Mesenchymal stem cell (in vitro differentiated cells and primary cell): Measurements from ENCODE around the gene REV3L.

Experiments used
- DNase-seq: peaks from one replicate; pipeline ENCODE4 v3.0.0-alpha.2; 2013
- H2AFZ ChIP-seq: one replicate; pipeline ENCODE4 v1.6.1; 2013; ENCODE audit warnings: low read depth, mild to moderate bottlenecking, control low read depth, inconsistent platforms, low read length, moderate library complexity
- H2AK5ac ChIP-seq: 2 replicates; pipeline ENCODE4 v1.6.1; 2013; ENCODE audit warnings: low read length, moderate library complexity, mild to moderate bottlenecking, inconsistent platforms; ENCODE audit not compliant: severe bottlenecking
- H2BK120ac ChIP-seq: one replicate; pipeline ENCODE4 v1.6.1; 2013; ENCODE audit warnings: low read depth, mild to moderate bottlenecking, inconsistent platforms, low read length, moderate library complexity
- H2BK12ac ChIP-seq, 2 experiments: one replicate each; pipeline ENCODE4 v1.6.1; 2013; ENCODE audit warnings: inconsistent platforms in 2 of 2, low read length in 2 of 2, mild to moderate bottlenecking in 2 of 2, moderate library complexity in 2 of 2, control low read depth in 1 of 2
- H2BK15ac ChIP-seq: one replicate; pipeline ENCODE4 v1.6.1; 2013; ENCODE audit warnings: mild to moderate bottlenecking, low read depth, inconsistent platforms; ENCODE audit not compliant: poor library complexity, severe bottlenecking
- H2BK5ac ChIP-seq: 2 replicates; pipeline ENCODE4 v1.6.1; 2013; ENCODE audit warnings: low read depth, mild to moderate bottlenecking, low read length, control low read depth, inconsistent platforms; ENCODE audit not compliant: poor library complexity, severe bottlenecking
- H3K14ac ChIP-seq, 2 experiments: one replicate each; pipeline ENCODE4 v1.6.1; 2013; ENCODE audit warnings: inconsistent platforms in 2 of 2, low read length in 2 of 2, control low read depth in 1 of 2, mild to moderate bottlenecking in 1 of 2, moderate library complexity in 1 of 2
- H3K18ac ChIP-seq, 2 experiments: one replicate each; pipeline ENCODE4 v1.6.1; 2013; ENCODE audit warnings: inconsistent platforms in 2 of 2, low read length in 2 of 2, control low read depth in 1 of 2, low read depth in 1 of 2, mild to moderate bottlenecking in 1 of 2
- H3K23ac ChIP-seq, 2 experiments: one replicate each; pipeline ENCODE4 v1.6.1; 2013; ENCODE audit warnings: inconsistent platforms in 2 of 2, low read length in 2 of 2, mild to moderate bottlenecking in 2 of 2, moderate library complexity in 2 of 2, control low read depth in 1 of 2
- H3K27ac ChIP-seq: 2 replicates; pipeline ENCODE4 v1.5.1; 2013; ENCODE audit warnings: mild to moderate bottlenecking, moderate library complexity, low read length, control low read depth, inconsistent platforms; ENCODE audit not compliant: poor library complexity, severe bottlenecking
- H3K27me3 ChIP-seq, 2 experiments: 2 replicates each; pipeline versions ENCODE4 v1.6.1 to v1.7.0; 2013; ENCODE audit warnings: low read length in 2 of 2, mild to moderate bottlenecking in 2 of 2, moderate library complexity in 2 of 2, control low read depth in 1 of 2, inconsistent platforms in 1 of 2; ENCODE audit not compliant: control insufficient read depth in 1 of 2, insufficient read depth in 1 of 2
- H3K36me3 ChIP-seq, 2 experiments: 2 replicates each; pipeline versions ENCODE4 v1.6.1 to v1.7.0; 2013; ENCODE audit warnings: low read length in 2 of 2, control low read depth in 1 of 2, inconsistent platforms in 1 of 2, low read depth in 1 of 2, mild to moderate bottlenecking in 1 of 2; ENCODE audit not compliant: insufficient read depth in 2 of 2, control insufficient read depth in 1 of 2
- H3K4ac ChIP-seq, 2 experiments: one replicate each; pipeline ENCODE4 v1.6.1; 2013; ENCODE audit warnings: inconsistent platforms in 2 of 2, low read length in 2 of 2, mild to moderate bottlenecking in 2 of 2, moderate library complexity in 2 of 2, control low read depth in 1 of 2, low read depth in 1 of 2
- H3K4me1 ChIP-seq: 2 replicates; pipeline ENCODE4 v1.6.1; 2013; ENCODE audit warnings: low read depth, low read length, control low read depth; ENCODE audit not compliant: control insufficient read depth, insufficient read depth
- H3K4me2 ChIP-seq: 2 replicates; pipeline ENCODE4 v1.6.1; 2013; ENCODE audit warnings: low read length, mild to moderate bottlenecking, inconsistent platforms; ENCODE audit not compliant: poor library complexity, severe bottlenecking
- H3K4me3 ChIP-seq, 2 experiments: 2 replicates each; pipeline versions ENCODE4 v1.5.1 to v1.7.0; 2013; ENCODE audit warnings: low read length in 2 of 2, mild to moderate bottlenecking in 2 of 2, control low read depth in 1 of 2, low read depth in 1 of 2; ENCODE audit not compliant: insufficient read depth in 1 of 2
- H3K79me1 ChIP-seq: replicated peaks from 2 replicates; pipeline ENCODE4 v1.6.1; 2013; ENCODE audit warnings: mild to moderate bottlenecking, control low read depth, low read length, inconsistent platforms; ENCODE audit not compliant: poor library complexity, severe bottlenecking
- H3K9ac ChIP-seq: 2 replicates; pipeline ENCODE4 v1.7.0; 2013; ENCODE audit warnings: mild to moderate bottlenecking, low read length, moderate library complexity
- H3K9me3 ChIP-seq: 2 replicates; pipeline ENCODE4 v1.7.0; 2013; ENCODE audit warnings: mild to moderate bottlenecking, low read length; ENCODE audit not compliant: control insufficient read depth
- H4K8ac ChIP-seq: one replicate; pipeline ENCODE4 v1.6.1; 2013; ENCODE audit warnings: inconsistent platforms, mild to moderate bottlenecking, low read length, moderate library complexity
- H4K91ac ChIP-seq: one replicate; pipeline ENCODE4 v1.6.1; 2013; ENCODE audit warnings: mild to moderate bottlenecking, low read length, inconsistent platforms
- WGBS: methylation state at CpG from one replicate; pipeline ENCODE4 v1.1.7; 2013; ENCODE audit warnings: mixed read lengths; 5-methylcytosine and 5-hydroxymethylcytosine counted together

REV3L gene

DNA sequence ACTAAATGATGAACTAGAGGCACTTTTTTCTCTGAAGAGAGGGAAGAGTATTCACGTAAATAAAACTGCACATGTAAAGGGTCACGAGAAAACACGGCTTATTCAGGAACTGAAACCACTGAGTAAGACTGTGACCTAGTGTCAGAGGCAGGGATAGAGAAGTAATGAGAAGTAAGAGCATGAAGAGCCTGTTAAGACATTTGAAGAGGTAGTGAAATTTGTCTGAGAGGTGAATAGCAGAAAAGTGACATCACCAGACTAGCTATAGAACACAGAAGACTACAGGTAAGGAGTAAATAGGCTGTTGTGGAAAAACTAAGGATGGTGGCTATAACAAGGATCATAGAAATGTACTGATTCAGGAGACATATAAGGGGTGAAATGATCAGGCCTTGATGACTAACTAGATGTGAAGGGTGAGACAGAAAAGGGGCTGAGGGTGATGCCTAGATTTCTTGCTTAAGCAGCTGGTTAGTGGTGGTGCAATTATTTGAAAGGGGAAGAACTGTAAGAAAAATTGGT is 76.8 kb downstream of the REV3L start:
- Histone ChIP-seq H4K91ac (no peak overlapping the region), H3K9ac (no peak overlapping the region), H3K36me3 (peaks cover 7 to 99% of the 10 kb centered on the region in 2 experiments), H3K18ac (no peak overlapping the region), H3K27ac (no peak overlapping the region), H2BK12ac (no peak overlapping the region), H3K4me1 (no peaks in the 10 kb centered on the region), H2BK120ac (no peak overlapping the region), H2AK5ac (no peak overlapping the region), H3K4me2 (no peak overlapping the region), H3K14ac (no peak overlapping the region), H2BK15ac (no peak overlapping the region), H2BK5ac (no peak overlapping the region), H3K4ac (no peak overlapping the region), H3K23ac (no peak overlapping the region), H3K27me3 (no peaks in the 10 kb centered on the region), H4K8ac (no peak overlapping the region), H2AFZ (no peak overlapping the region), H3K9me3 (no peaks in the 10 kb centered on the region), H3K79me1 (peaks cover 6% of the 10 kb centered on the region), H3K4me3 (no peak overlapping the region)
- no peak for DNase-seq
- WGBS, result 94% methylated on average over 3 of the region's 3 CpGs

- WGBS, result 98% methylated on average over 3 of the region's 3 CpGs
- Histone ChIP-seq H2AFZ (no peak overlapping the region), H3K27ac (no peak overlapping the region), H2BK5ac (no peak overlapping the region), H3K18ac (no peak overlapping the region), H3K4me2 (no peak overlapping the region), H3K4me3 (no peak overlapping the region), H3K9ac (no peak overlapping the region), H3K14ac (no peak overlapping the region), H3K4me1 (no peaks in the 10 kb centered on the region), H2BK120ac (no peak overlapping the region), H2BK15ac (no peak overlapping the region), H3K23ac (no peak overlapping the region), H3K4ac (no peak overlapping the region), H4K91ac (no peak overlapping the region), H2AK5ac (no peak overlapping the region), H2BK12ac (no peak overlapping the region), H3K9me3 (no peaks in the 10 kb centered on the region), H4K8ac (no peak overlapping the region), H3K36me3 (peaks cover 7 to 99% of the 10 kb centered on the region in 2 experiments), H3K79me1 (peaks cover 6% of the 10 kb centered on the region), H3K27me3 (no peaks in the 10 kb centered on the region)
- no peak for DNase-seq
These were observed 79.6 kb downstream of the REV3L start for GRCh38 chr6:111403388-111403787.

- no peak overlapping the region for H4K8ac ChIP-seq
- H2BK5ac ChIP-seq, result no peak overlapping the region
- no peak overlapping the region for H4K91ac ChIP-seq
- H2BK120ac ChIP-seq, result no peak overlapping the region
- no peak overlapping the region for H3K4ac ChIP-seq
- no peak overlapping the region for H3K18ac ChIP-seq
- no peaks in the 10 kb centered on the region for H3K27me3 ChIP-seq
- peaks cover under 1 to 100% of the 10 kb centered on the region in 2 experiments for H3K36me3 ChIP-seq
- H2AK5ac ChIP-seq, result no peak overlapping the region
- 90% methylated on average over 3 of the region's 3 CpGs for WGBS
- H3K27ac ChIP-seq, result no peak overlapping the region
- H2AFZ ChIP-seq, result no peak overlapping the region
- no peaks in the 10 kb centered on the region for H3K9me3 ChIP-seq
- peaks cover 4% of the 10 kb centered on the region for H3K79me1 ChIP-seq
- no peak overlapping the region for H3K4me2 ChIP-seq
- H3K23ac ChIP-seq, result no peak overlapping the region
- no peak for DNase-seq
- H2BK15ac ChIP-seq, result no peak overlapping the region
- H3K4me3 ChIP-seq, result no peak overlapping the region
- H3K14ac ChIP-seq, result no peak overlapping the region
- no peak overlapping the region for H2BK12ac ChIP-seq
- no peaks in the 10 kb centered on the region for H3K4me1 ChIP-seq
- no peak overlapping the region for H3K9ac ChIP-seq
These were observed 83.4 kb downstream of the REV3L start for GRCh38 chr6:111399626-111400025.

- H3K36me3 ChIP-seq, result peaks cover 0 to 98% of the 10 kb centered on the region in 2 experiments
- WGBS, result no CpG with 5 or more reads among the region's 2 CpGs
- H3K9me3 ChIP-seq, result no peaks in the 10 kb centered on the region
- no peak overlapping the region for H3K14ac ChIP-seq
- H3K4me3 ChIP-seq, result no peak overlapping the region
- no peak for DNase-seq
- H3K18ac ChIP-seq, result no peak overlapping the region
- no peak overlapping the region for H2BK15ac ChIP-seq
- no peak overlapping the region for H4K8ac ChIP-seq
- no peak overlapping the region for H3K4ac ChIP-seq
- H4K91ac ChIP-seq, result no peak overlapping the region
- no peak overlapping the region for H2AK5ac ChIP-seq
- no peak overlapping the region for H2BK120ac ChIP-seq
- no peaks in the 10 kb centered on the region for H3K27me3 ChIP-seq
- no peak overlapping the region for H3K4me2 ChIP-seq
- H2BK5ac ChIP-seq, result no peak overlapping the region
- no peak overlapping the region for H3K23ac ChIP-seq
- no peak overlapping the region for H2AFZ ChIP-seq
- peaks cover 3% of the 10 kb centered on the region for H3K79me1 ChIP-seq
- H3K9ac ChIP-seq, result no peak overlapping the region
- no peak overlapping the region for H2BK12ac ChIP-seq
- no peak overlapping the region for H3K27ac ChIP-seq
- no peaks in the 10 kb centered on the region for H3K4me1 ChIP-seq
These were observed 94.3 kb downstream of the REV3L start for GRCh38 chr6:111388681-111389080.
